HepG2 (cell line): Measurements from ENCODE around the gene ZNRD2. TPM values are rescaled to one million over a fixed set of nuclear protein-coding genes. Genes with fewer than 3 reads are reported as not detected.

Experiments
- AKAP8 ChIP-seq: sonication (generic); formaldehyde crosslinking; IDR thresholded peaks from 2 replicates; pipeline ENCODE4 v1.5.1; 2020; ENCODE audit warnings: mild to moderate bottlenecking, missing genetic modification reagents
- ATF7 ChIP-seq, 2 experiments: fragments of 450-650 bp in 1 of 2; sonication (generic) in 1 of 2; formaldehyde crosslinking in 1 of 2; IDR thresholded peaks; 2 replicates each; pipeline versions ENCODE4 v1.4.0 to v1.6.1; 2016 to 2020; ENCODE audit warnings: antibody characterized with exemption in 1 of 2, mild to moderate bottlenecking in 1 of 2, missing genetic modification reagents in 1 of 2
- ELF4 ChIP-seq: sonication (generic); formaldehyde crosslinking; IDR thresholded peaks from 2 replicates; pipeline ENCODE4 v1.5.0; 2020; ENCODE audit warnings: missing genetic modification reagents, mild to moderate bottlenecking, moderate library complexity, borderline replicate concordance
- FOXJ3 ChIP-seq: sonication (generic); formaldehyde crosslinking; IDR thresholded peaks from 2 replicates; pipeline ENCODE4 v1.4.0; 2020; ENCODE audit warnings: missing genetic modification reagents, mild to moderate bottlenecking, borderline replicate concordance
- HNF1A ChIP-seq, 2 experiments: sonication (generic) in 1 of 2; formaldehyde crosslinking in 1 of 2; IDR thresholded peaks; 2 replicates each; pipeline versions ENCODE4 v1.4.0 to v1.6.1; 2016 to 2020; ENCODE audit warnings: borderline replicate concordance in 1 of 2, low read depth in 1 of 2, mild to moderate bottlenecking in 1 of 2, missing genetic modification reagents in 1 of 2
- KLF11 ChIP-seq: IDR thresholded peaks from 2 replicates; pipeline ENCODE4 v1.6.1; 2016; ENCODE audit warnings: missing compliant biosample characterization
- MAX ChIP-seq: IDR thresholded peaks from 2 replicates; pipeline ENCODE4 v1.6.1; 2012; ENCODE audit warnings: inconsistent platforms
- NFRKB ChIP-seq: fragments of 450-650 bp; IDR thresholded peaks from 2 replicates; pipeline ENCODE4 v1.6.1; 2017
- NFYB ChIP-seq: sonication (generic); formaldehyde crosslinking; IDR thresholded peaks from 2 replicates; pipeline ENCODE4 v1.4.0; 2020; ENCODE audit warnings: missing genetic modification reagents
- RBFOX2 ChIP-seq: fragments of 200-400 bp; formaldehyde crosslinking; IDR thresholded peaks from 2 replicates; pipeline ENCODE4 v1.6.1; 2017; ENCODE audit warnings: low read depth, mild to moderate bottlenecking, low read length
- RFXANK ChIP-seq: IDR thresholded peaks from 2 replicates; pipeline ENCODE4 v1.6.1; 2016
- SP140L ChIP-seq: sonication (generic); formaldehyde crosslinking; IDR thresholded peaks from 2 replicates; pipeline ENCODE4 v1.4.0; 2020; ENCODE audit warnings: missing genetic modification reagents, borderline replicate concordance
- SUZ12 ChIP-seq: fragments of 150-350 bp; IDR thresholded peaks from 2 replicates; pipeline ENCODE4 v1.6.1; 2014; ENCODE audit warnings: low read depth, low read length
- THRA ChIP-seq: sonication (generic); formaldehyde crosslinking; IDR thresholded peaks from 2 replicates; pipeline ENCODE4 v1.4.0; 2020; ENCODE audit warnings: missing genetic modification reagents, borderline replicate concordance
- ZNF510 ChIP-seq: sonication (generic); formaldehyde crosslinking; IDR thresholded peaks from 2 replicates; pipeline ENCODE4 v1.4.0; 2020; ENCODE audit warnings: low read depth, mild to moderate bottlenecking, missing genetic modification reagents
- ZNF576 ChIP-seq: sonication (generic); formaldehyde crosslinking; IDR thresholded peaks from 2 replicates; pipeline ENCODE4 v1.4.0; 2020; ENCODE audit warnings: mild to moderate bottlenecking, missing genetic modification reagents
- ZNF598 ChIP-seq: sonication (generic); formaldehyde crosslinking; IDR thresholded peaks from 2 replicates; pipeline ENCODE4 v1.5.1; 2020; ENCODE audit warnings: mild to moderate bottlenecking, missing genetic modification reagents, borderline replicate concordance
- ZNF615 ChIP-seq: sonication (generic); formaldehyde crosslinking; IDR thresholded peaks from 2 replicates; pipeline ENCODE4 v1.5.0; 2020; ENCODE audit warnings: mild to moderate bottlenecking, missing genetic modification reagents, borderline replicate concordance
- ZNF746 ChIP-seq: sonication (generic); formaldehyde crosslinking; IDR thresholded peaks from 2 replicates; pipeline ENCODE4 v1.8.0; 2022; ENCODE audit warnings: mild to moderate bottlenecking, missing genetic modification reagents
- ZNF780A ChIP-seq: sonication (generic); formaldehyde crosslinking; IDR thresholded peaks from 2 replicates; pipeline ENCODE4 v1.8.0; 2022; ENCODE audit warnings: mild to moderate bottlenecking, missing genetic modification reagents, moderate library complexity
- ZNF781 ChIP-seq: sonication (generic); formaldehyde crosslinking; IDR thresholded peaks from 2 replicates; pipeline ENCODE4 v1.5.1; 2020; ENCODE audit warnings: borderline replicate concordance, mild to moderate bottlenecking, missing genetic modification reagents; ENCODE audit errors: not compliant biosample characterization
- ZNF788 ChIP-seq: sonication (generic); formaldehyde crosslinking; IDR thresholded peaks from 2 replicates; pipeline ENCODE4 v1.5.0; 2020; ENCODE audit warnings: mild to moderate bottlenecking, missing genetic modification reagents, borderline replicate concordance
- polyA plus RNA-seq, 8 experiments: library from polyadenylated mRNA; depleted of rRNA in 3 of 8; stranded (reverse) in 7 of 8; unstranded in 1 of 8; fragments of >200 nt; fragmentation: Illumina TruSeq in 4 of 8; extraction: Trizol in 4 of 8; gene quantifications; 2 replicates each; pipeline versions ENCODE4 v1.2.1 to v1.2.3, GENCODE V29; 2011 to 2016; ENCODE audit warnings: low read depth in 4 of 8, missing spikeins in 1 of 8, mixed read lengths in 1 of 8; ENCODE audit not compliant: insufficient read depth in 1 of 8
- total RNA-seq, 5 experiments: library from RNA; depleted of rRNA; stranded (reverse); fragments of >200 nt; fragmentation: Illumina TruSeq; extraction: Trizol; gene quantifications; 2 replicates each; pipeline ENCODE4 v1.2.3, GENCODE V29; 2016; ENCODE audit warnings: low read depth in 1 of 5

The ZNRD2 gene
- total and polyA plus RNA-seq, 2 of the 13 experiments (the other 11 are each of a cell fraction or from before 2014, with no cell fraction given) = 29.2 to 34.0 TPM

- TF ChIP-seq ZNF788 = peak; percentile 70; the same call in 1 of the 2 replicates
- no peak; the same call in 1 of the 2 replicates for TF ChIP-seq FOXJ3 (CRISPR knock-in tag)
- peak; percentile 78; the same call in 1 of the 2 replicates for TF ChIP-seq RFXANK (CRISPR knock-in tag)
- peak; percentile 86 for TF ChIP-seq THRA
- TF ChIP-seq SP140L (CRISPR knock-in tag) = 0 out of 2 replicates have a peak, but pooled peaks have one; percentile 63
- no peak for TF ChIP-seq NFRKB
- TF ChIP-seq KLF11 = peak; percentile 89
- peak; percentile 73; the same call in 1 of the 2 replicates for TF ChIP-seq ZNF576 (CRISPR knock-in tag)
- 0 out of 2 replicates have a peak, but pooled peaks have one; percentile 52 for TF ChIP-seq ZNF598 (CRISPR knock-in tag)
- TF ChIP-seq ATF7 (IDR thresholded peaks at IDR 0.05) = peak; percentile 12; the same call in 1 of the 2 replicates
- peak; percentile 88 for TF ChIP-seq ATF7 (CRISPR knock-in tag; IDR thresholded peaks at IDR 0.05)
- peak; percentile 77; the same call in 1 of the 2 replicates for TF ChIP-seq AKAP8 (CRISPR knock-in tag)
- no peak for TF ChIP-seq ZNF615 (CRISPR knock-in tag)
- TF ChIP-seq RBFOX2 = peak; percentile 92
- TF ChIP-seq ZNF746 = 0 out of 2 replicates have a peak, but pooled peaks have one; percentile 24
- 0 out of 2 replicates have a peak, but pooled peaks have one; percentile 75 for TF ChIP-seq ZNF510 (CRISPR knock-in tag)
- peak; percentile 80 for TF ChIP-seq MAX
- TF ChIP-seq ELF4 (CRISPR knock-in tag) = no peak
- TF ChIP-seq ZNF781 = peak; percentile 60
- no peak for TF ChIP-seq SUZ12
- TF ChIP-seq HNF1A (IDR thresholded peaks at IDR 0.05; ENCODE audit: low read depth) = no peak
- peak; percentile 83; the same call in 1 of the 2 replicates for TF ChIP-seq HNF1A (CRISPR knock-in tag; IDR thresholded peaks at IDR 0.05; ENCODE audit: borderline replicate concordance)
- TF ChIP-seq ZNF780A (CRISPR knock-in tag) = no peak
- TF ChIP-seq NFYB (CRISPR knock-in tag) = peak; percentile 65
Measured at GRCh38 chr11:65569973-65570918, at the start of gene ZNRD2 (continued).
